ENCODE data around the gene WBP1L. TPM values are rescaled to one million over a fixed set of nuclear protein-coding genes. Genes with fewer than 3 reads are reported as not detected.
A peak's percentile ranks its signal among the peaks of the same experiment; 100 is the strongest.

Gene WBP1L
- total RNA-seq, 2 experiments from 2014 or later, result 31.7 to 31.9 TPM

- POLR2A ChIA-PET, result no interaction called here
- no peak overlapping the region for H3K4me3 Mint-ChIP-seq
- H3K9me3 Mint-ChIP-seq, result no peaks in the 10 kb centered on the region
- peak; percentile 74 for DNase-seq
- peak overlapping the region; percentile 56 for H3K27ac Mint-ChIP-seq
- H3K27me3 Mint-ChIP-seq, result no peaks in the 10 kb centered on the region
- peaks cover 24% of the 10 kb centered on the region for H3K4me1 Mint-ChIP-seq
- H3K36me3 Mint-ChIP-seq (ENCODE audit: low read depth), result peaks cover 18% of the 10 kb centered on the region
- CTCF ChIA-PET, result interaction anchor here (1.1 kb wide), 1 partner anchor 83 kb away, joined by 3 read pairs; no protein-coding TSS in a partner anchor
Observed at GRCh38 chr10:102796407-102797176, 52.8 kb downstream of the WBP1L start.

- peaks cover 46% of the 10 kb centered on the region for H3K4me1 Mint-ChIP-seq
- no peak overlapping the region for H3K27ac Mint-ChIP-seq
- H3K9me3 Mint-ChIP-seq, result no peaks in the 10 kb centered on the region
- ChIA-PET CTCF (no interaction called here), POLR2A (no interaction called here)
- peaks cover 38% of the 10 kb centered on the region for H3K36me3 Mint-ChIP-seq (ENCODE audit: low read depth)
- H3K27me3 Mint-ChIP-seq, result no peaks in the 10 kb centered on the region
- DNase-seq, result no peak
- H3K4me3 Mint-ChIP-seq, result no peak overlapping the region
Observed at GRCh38 chr10:102799691-102800471, 56.1 kb downstream of the WBP1L start.

DNA sequence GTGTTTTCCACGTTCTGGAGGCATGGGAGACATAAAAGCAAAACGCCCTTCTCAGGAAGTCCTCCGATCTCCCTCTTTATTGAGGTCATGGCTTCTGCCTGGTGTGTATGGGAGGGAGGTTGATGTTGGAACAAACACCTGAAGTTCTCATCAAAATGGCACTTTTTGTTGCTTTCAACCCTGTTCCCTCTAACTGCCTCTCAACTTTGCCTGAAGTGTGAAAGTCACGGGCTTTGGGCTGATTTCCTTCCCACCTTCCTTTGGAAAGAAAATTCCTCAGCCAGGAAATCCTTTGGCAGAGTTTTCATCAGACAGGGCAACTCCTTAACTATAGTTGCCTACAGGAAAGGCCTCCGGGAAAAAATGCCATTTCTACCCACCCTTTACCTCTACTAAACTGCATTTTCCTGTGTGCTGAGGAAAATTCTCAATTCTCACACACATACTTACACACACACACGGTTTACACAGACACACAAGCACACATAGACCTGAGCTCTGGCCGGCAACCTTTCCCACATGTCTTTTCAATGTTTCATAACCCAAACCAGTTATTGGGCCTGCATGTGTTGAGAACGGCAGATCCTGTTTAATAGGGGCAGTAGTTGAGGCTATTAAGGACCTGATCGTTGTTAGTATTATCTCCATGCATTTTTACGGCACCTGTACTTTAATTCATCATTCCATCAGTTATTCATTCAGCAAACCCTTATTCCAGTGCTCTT, 57.0 kb downstream of the WBP1L start:
- Mint-ChIP-seq H3K36me3 (ENCODE audit: low read depth) (peaks cover 41% of the 10 kb centered on the region), H3K4me3 (no peak overlapping the region), H3K27me3 (no peaks in the 10 kb centered on the region), H3K9me3 (no peaks in the 10 kb centered on the region), H3K4me1 (peaks cover 42% of the 10 kb centered on the region), H3K27ac (no peak overlapping the region)
- ChIA-PET CTCF (no interaction called here), POLR2A (no interaction called here)
- DNase-seq, result no peak

GRCh38 chr10:102801496-102801895, 57.7 kb downstream of the WBP1L start:
- peaks cover 35% of the 10 kb centered on the region for H3K4me1 Mint-ChIP-seq
- no peak overlapping the region for H3K27ac Mint-ChIP-seq
- H3K27me3 Mint-ChIP-seq, result no peaks in the 10 kb centered on the region
- H3K4me3 Mint-ChIP-seq, result no peak overlapping the region
- DNase-seq, result no peak
- POLR2A ChIA-PET, result no interaction called here
- CTCF ChIA-PET, result no interaction called here
- no peaks in the 10 kb centered on the region for H3K9me3 Mint-ChIP-seq
- peaks cover 44% of the 10 kb centered on the region for H3K36me3 Mint-ChIP-seq (ENCODE audit: low read depth)

- peaks cover 48% of the 10 kb centered on the region for H3K36me3 Mint-ChIP-seq (ENCODE audit: low read depth)
- no peak overlapping the region for H3K4me3 Mint-ChIP-seq
- POLR2A ChIA-PET, result no interaction called here
Observed at GRCh38 chr10:102801978-102802377, 58.2 kb downstream of the WBP1L start.

GRCh38 chr10:102802920-102803534, 59.3 kb downstream of the WBP1L start:
- DNase-seq, result no peak
- ChIA-PET CTCF (no interaction called here), POLR2A (no interaction called here)
- Mint-ChIP-seq H3K36me3 (ENCODE audit: low read depth) (peaks cover 43% of the 10 kb centered on the region), H3K27ac (peak overlapping the region; percentile 68), H3K27me3 (no peaks in the 10 kb centered on the region), H3K4me1 (peaks cover 26% of the 10 kb centered on the region), H3K9me3 (no peaks in the 10 kb centered on the region), H3K4me3 (no peak overlapping the region)

More at GRCh38 chr10:102801978-102802377, 58.2 kb downstream of the WBP1L start:
- CTCF ChIA-PET, result no interaction called here
- Mint-ChIP-seq H3K9me3 (no peaks in the 10 kb centered on the region), H3K27ac (peak overlapping the region; percentile 68), H3K27me3 (no peaks in the 10 kb centered on the region), H3K4me1 (peaks cover 30% of the 10 kb centered on the region)
- DNase-seq, result no peak

DNA sequence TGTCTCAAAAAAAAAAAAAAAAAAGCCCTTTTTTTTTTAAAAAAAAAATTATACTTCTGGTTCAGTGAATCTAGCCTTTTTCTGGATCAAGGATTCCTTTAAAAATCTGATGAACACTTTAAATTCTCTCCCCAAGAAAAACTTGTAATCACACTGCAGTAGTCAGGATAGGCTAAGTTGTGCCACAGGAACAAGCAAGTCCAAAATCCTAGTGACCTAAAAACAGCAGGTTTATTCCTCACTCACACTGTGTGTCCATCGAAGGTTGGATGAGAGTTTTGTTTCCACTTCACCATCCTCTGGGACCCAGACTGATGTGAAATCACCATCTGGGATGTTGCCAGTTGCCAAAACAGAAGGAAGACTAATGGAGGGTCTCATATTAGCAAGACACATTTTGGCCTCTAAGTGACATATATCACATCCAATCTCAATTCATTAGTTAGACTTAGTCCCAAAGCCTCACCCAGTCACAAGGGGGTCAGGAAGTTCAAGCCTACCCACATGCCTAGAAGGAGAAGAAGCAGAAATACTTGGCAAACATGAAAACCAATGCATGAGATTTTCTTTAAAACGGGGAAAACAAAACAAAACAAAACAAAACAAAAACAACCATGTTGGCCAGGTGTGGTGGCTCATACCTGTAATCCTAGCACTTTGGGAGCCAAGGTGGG, 60.8 kb downstream of the WBP1L start:
- Mint-ChIP-seq H3K9me3 (no peaks in the 10 kb centered on the region), H3K4me3 (no peak overlapping the region)
- CTCF ChIA-PET, result interaction anchor here (0.5 kb wide), 1 partner anchor 27 kb away, joined by 4 read pairs; no protein-coding TSS in a partner anchor

DNA sequence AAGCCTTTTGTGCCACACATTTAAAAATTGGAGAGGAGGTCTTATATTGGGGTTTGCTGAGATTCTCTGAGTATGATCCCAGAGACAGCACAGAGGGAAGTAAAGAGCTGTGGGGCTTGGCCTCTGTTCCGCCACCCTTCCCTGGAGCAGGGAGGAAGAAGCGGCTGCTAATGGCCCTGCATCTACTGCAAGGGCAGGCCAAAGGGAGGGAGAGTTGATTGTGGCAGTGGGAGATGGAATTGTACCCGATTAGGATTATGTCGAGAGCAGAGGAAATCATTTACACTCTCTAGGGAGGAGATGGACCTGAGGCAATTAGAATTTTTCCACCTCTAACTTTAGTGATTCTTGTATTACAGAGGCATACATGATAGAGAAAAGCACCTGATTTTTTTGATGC, 64.6 kb downstream of the WBP1L start:
- Mint-ChIP-seq H3K9me3 (no peaks in the 10 kb centered on the region), H3K4me1 (peaks cover 19% of the 10 kb centered on the region), H3K27me3 (no peaks in the 10 kb centered on the region), H3K36me3 (ENCODE audit: low read depth) (peaks cover 40% of the 10 kb centered on the region), H3K27ac (no peak overlapping the region), H3K4me3 (no peak overlapping the region)
- CTCF ChIA-PET, result no interaction called here
- no peak for DNase-seq
- POLR2A ChIA-PET, result no interaction called here

More for the DNA sequence above, 60.8 kb downstream of the WBP1L start:
- Mint-ChIP-seq H3K4me1 (peaks cover 26% of the 10 kb centered on the region), H3K27ac (no peak overlapping the region), H3K27me3 (no peaks in the 10 kb centered on the region), H3K36me3 (ENCODE audit: low read depth) (peaks cover 36% of the 10 kb centered on the region)
- POLR2A ChIA-PET, result no interaction called here
- DNase-seq, result no peak

GRCh38 chr10:102811346-102811745, 67.6 kb downstream of the WBP1L start:
- no peak for DNase-seq
- POLR2A ChIA-PET, result interaction anchor here (1.6 kb wide), 1 partner anchor 68 kb away, joined by 4 read pairs; the partner anchor contains the start of gene WBP1L
- Mint-ChIP-seq H3K4me3 (no peak overlapping the region), H3K36me3 (ENCODE audit: low read depth) (peaks cover 40% of the 10 kb centered on the region), H3K4me1 (peaks cover 24% of the 10 kb centered on the region), H3K9me3 (no peaks in the 10 kb centered on the region), H3K27ac (peak overlapping the region; percentile 44), H3K27me3 (no peaks in the 10 kb centered on the region)
- CTCF ChIA-PET, result no interaction called here

DNA sequence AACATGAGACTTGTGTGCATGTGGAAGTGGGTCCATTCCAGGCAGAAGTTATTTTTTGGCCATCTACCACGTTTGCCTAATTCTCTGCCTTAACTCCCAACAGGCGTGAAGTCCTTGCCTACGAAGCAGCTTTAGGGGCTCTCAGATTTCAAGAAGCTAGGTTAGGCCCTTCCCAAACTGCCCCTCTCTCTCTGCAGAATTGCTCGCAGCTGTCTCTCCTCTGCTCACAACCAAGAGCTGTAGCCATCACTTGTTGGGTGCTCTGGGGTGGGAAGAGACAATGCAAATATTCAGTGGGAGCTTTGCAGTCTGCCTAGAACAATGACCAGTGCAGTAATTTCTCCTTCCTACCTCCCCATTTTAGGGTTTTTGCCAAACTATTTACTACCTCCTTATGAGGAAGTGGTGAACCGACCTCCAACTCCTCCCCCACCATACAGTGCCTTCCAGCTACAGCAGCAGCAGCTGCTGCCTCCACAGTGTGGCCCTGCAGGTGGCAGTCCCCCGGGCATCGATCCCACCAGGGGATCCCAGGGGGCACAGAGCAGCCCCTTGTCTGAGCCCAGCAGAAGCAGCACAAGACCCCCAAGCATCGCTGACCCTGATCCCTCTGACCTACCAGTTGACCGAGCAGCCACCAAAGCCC, 68.6 kb downstream of the WBP1L start:
- peak overlapping the region; percentile 80 for H3K27ac Mint-ChIP-seq
- peaks cover 24% of the 10 kb centered on the region for H3K4me1 Mint-ChIP-seq
- CTCF ChIA-PET, result interaction anchor here (0.5 to 1.2 kb wide), 2 partner anchors 23 to 28 kb away, joined by 3 to 4 read pairs; no protein-coding TSS in a partner anchor
- no peaks in the 10 kb centered on the region for H3K27me3 Mint-ChIP-seq
- peak; percentile 54 for DNase-seq
- POLR2A ChIA-PET, result interaction anchor here (1.0 to 1.6 kb wide), 2 partner anchors 19 to 69 kb away, joined by 3 to 4 read pairs; partner anchors contain the start of gene WBP1L
- H3K4me3 Mint-ChIP-seq, result no peak overlapping the region
- peaks cover 35% of the 10 kb centered on the region for H3K36me3 Mint-ChIP-seq (ENCODE audit: low read depth)
- H3K9me3 Mint-ChIP-seq, result no peaks in the 10 kb centered on the region

GRCh38 chr10:102813017-102813541, 69.3 kb downstream of the WBP1L start:
- H3K27me3 Mint-ChIP-seq, result no peaks in the 10 kb centered on the region
- POLR2A ChIA-PET, result interaction anchor here (1.0 to 1.6 kb wide), 2 partner anchors 19 to 69 kb away, joined by 3 to 4 read pairs; partner anchors contain the start of gene WBP1L
- DNase-seq, result no peak
- no peak overlapping the region for H3K4me3 Mint-ChIP-seq
- peak overlapping the region; percentile 2 for H3K27ac Mint-ChIP-seq
- CTCF ChIA-PET, result interaction anchor here (1.2 kb wide), 1 partner anchor 22 kb away, joined by 3 read pairs; no protein-coding TSS in a partner anchor
- H3K36me3 Mint-ChIP-seq (ENCODE audit: low read depth), result peaks cover 35% of the 10 kb centered on the region
- H3K9me3 Mint-ChIP-seq, result no peaks in the 10 kb centered on the region
- peaks cover 24% of the 10 kb centered on the region for H3K4me1 Mint-ChIP-seq
